H7 (cell line): ENCODE measurements around the gene TMEM203. TPM values are rescaled to one million over a fixed set of nuclear protein-coding genes. Genes with fewer than 3 reads are reported as not detected.

Source experiments
- DNase-seq: peaks from one replicate; pipeline ENCODE4 v3.0.0; 2012
- H3K27me3 ChIP-seq: 2 replicates; pipeline ENCODE4 v1.6.0; 2011; ENCODE audit warnings: mild to moderate bottlenecking, low read length; ENCODE audit not compliant: control insufficient read depth, insufficient read depth
- H3K36me3 ChIP-seq: replicated peaks from 2 replicates; pipeline ENCODE4 v1.5.1; 2011; ENCODE audit warnings: low read length; ENCODE audit not compliant: control insufficient read depth, insufficient read depth
- H3K4me3 ChIP-seq: 2 replicates; pipeline ENCODE4 v1.5.1; 2011; ENCODE audit warnings: low read depth, mild to moderate bottlenecking, control low read depth, low read length, moderate library complexity; ENCODE audit not compliant: insufficient read depth
- total RNA-seq: library from RNA; depleted of rRNA; stranded (reverse); fragments of >200 nt; shearing (Covaris generic); gene quantifications from 2 replicates; pipeline ENCODE4 v1.2.3, GENCODE V29; 2014

The TMEM203 gene
- total RNA-seq, 1 experiment from 2014 or later = 62.3 TPM

GRCh38 chr9:137167747-137168572 is 37.5 kb downstream of the TMEM203 start:
- Histone ChIP-seq H3K27me3 (peaks cover 68% of the 10 kb centered on the region), H3K36me3 (no peaks in the 10 kb centered on the region), H3K4me3 (peak overlapping the region; percentile 22)
- peak; percentile 90 for DNase-seq

- H3K36me3 ChIP-seq = no peaks in the 10 kb centered on the region
Observed at GRCh38 chr9:137167277-137167746, 38.1 kb downstream of the TMEM203 start.

GRCh38 chr9:137166380-137167229 is 38.8 kb downstream of the TMEM203 start:
- H3K36me3 ChIP-seq = no peaks in the 10 kb centered on the region
- peak; percentile 59 for DNase-seq
- no peak overlapping the region for H3K4me3 ChIP-seq
- H3K27me3 ChIP-seq = peaks cover 81% of the 10 kb centered on the region

More at GRCh38 chr9:137167277-137167746, 38.1 kb downstream of the TMEM203 start:
- DNase-seq = peak; percentile 80
- H3K4me3 ChIP-seq = no peak overlapping the region
- peaks cover 74% of the 10 kb centered on the region for H3K27me3 ChIP-seq

GRCh38 chr9:137165250-137165836 is 40.1 kb downstream of the TMEM203 start:
- DNase-seq = peak; percentile 65
- peaks cover 84% of the 10 kb centered on the region for H3K27me3 ChIP-seq
- H3K36me3 ChIP-seq = no peaks in the 10 kb centered on the region
- no peak overlapping the region for H3K4me3 ChIP-seq

- Histone ChIP-seq H3K27me3 (peaks cover 83% of the 10 kb centered on the region), H3K4me3 (no peak overlapping the region)
Observed at GRCh38 chr9:137164370-137165249, 40.8 kb downstream of the TMEM203 start.

GRCh38 chr9:137163805-137164204 is 41.6 kb downstream of the TMEM203 start:
- Histone ChIP-seq H3K27me3 (peaks cover 82% of the 10 kb centered on the region), H3K36me3 (no peaks in the 10 kb centered on the region), H3K4me3 (no peak overlapping the region)
- peak; percentile 63 for DNase-seq

More at GRCh38 chr9:137164370-137165249, 40.8 kb downstream of the TMEM203 start:
- DNase-seq = peak; percentile 66
- no peaks in the 10 kb centered on the region for H3K36me3 ChIP-seq

GRCh38 chr9:137163365-137163715 is 42.1 kb downstream of the TMEM203 start:
- Histone ChIP-seq H3K4me3 (peak overlapping the region; percentile 46), H3K27me3 (peaks cover 80% of the 10 kb centered on the region)
- peak; percentile 85 for DNase-seq

GRCh38 chr9:137162505-137163364 is 42.7 kb downstream of the TMEM203 start:
- peak overlapping the region; percentile 46 for H3K4me3 ChIP-seq
- DNase-seq = peak; percentile 90
- no peaks in the 10 kb centered on the region for H3K36me3 ChIP-seq
- peaks cover 79% of the 10 kb centered on the region for H3K27me3 ChIP-seq

More at GRCh38 chr9:137163365-137163715, 42.1 kb downstream of the TMEM203 start:
- H3K36me3 ChIP-seq = no peaks in the 10 kb centered on the region

- peaks cover 78% of the 10 kb centered on the region for H3K27me3 ChIP-seq
- peak; percentile 97 for DNase-seq
- H3K4me3 ChIP-seq = peak overlapping the region; percentile 46; the same call in 1 of the 2 replicates
- H3K36me3 ChIP-seq = no peaks in the 10 kb centered on the region
Observed at GRCh38 chr9:137161558-137162486, 43.6 kb downstream of the TMEM203 start.

- Histone ChIP-seq H3K27me3 (peaks cover 78% of the 10 kb centered on the region), H3K4me3 (no peak overlapping the region)
- DNase-seq = no peak
Observed at GRCh38 chr9:137160716-137161557, 44.5 kb downstream of the TMEM203 start.

GRCh38 chr9:137160054-137160425 is 45.4 kb downstream of the TMEM203 start:
- no peak for DNase-seq
- Histone ChIP-seq H3K27me3 (peaks cover 85% of the 10 kb centered on the region), H3K4me3 (no peak overlapping the region), H3K36me3 (no peaks in the 10 kb centered on the region)

More at GRCh38 chr9:137160716-137161557, 44.5 kb downstream of the TMEM203 start:
- no peaks in the 10 kb centered on the region for H3K36me3 ChIP-seq
